HG03025 (cell line): Measurements from ENCODE around the gene MGAT3.
"Not testable (repeated sequence)": the region's sequence is repeated elsewhere in the genome, so short reads cannot be mapped to it uniquely, and the experiment has no call there.

ENCODE experiments used
- ATAC-seq: cut with Tn5 transposase; IDR thresholded peaks from one replicate; pipeline ENCODE4 v1.9.1; 2021; ENCODE audit warnings: mild to moderate bottlenecking, moderate library complexity; ENCODE audit not compliant: unreplicated experiment, low FRiP score

MGAT3 gene

GRCh38 chr22:39456522-39457197 lies at the start of gene MGAT3:
Gene MGAT3, plus strand, starts transcription at chr22:39457012. Its CDS starts 30,336 bp downstream, at chr22:39487348.
- no peak for ATAC-seq

GRCh38 chr22:39408173-39408572 lies 48.6 kb upstream of the MGAT3 start:
- ATAC-seq, result no peak

- ATAC-seq, result no peak
Measured at GRCh38 chr22:39408807-39409206, 48.0 kb upstream of the MGAT3 start.

- ATAC-seq, result no peak
Measured at GRCh38 chr22:39409516-39410029, 47.2 kb upstream of the MGAT3 start.

GRCh38 chr22:39410264-39410663 lies 46.5 kb upstream of the MGAT3 start:
- ATAC-seq, result no peak

GRCh38 chr22:39411828-39412365 lies 44.9 kb upstream of the MGAT3 start:
- not testable (repeated sequence) for ATAC-seq

- not testable (repeated sequence) for ATAC-seq
Measured at GRCh38 chr22:39413204-39413603, 43.6 kb upstream of the MGAT3 start.

- no peak for ATAC-seq
Measured at GRCh38 chr22:39414377-39414776, 42.4 kb upstream of the MGAT3 start.

GRCh38 chr22:39414886-39415285 lies 41.9 kb upstream of the MGAT3 start:
- ATAC-seq, result no peak

GRCh38 chr22:39415506-39415905 lies 41.3 kb upstream of the MGAT3 start:
- ATAC-seq, result no peak

GRCh38 chr22:39416319-39416718 lies 40.5 kb upstream of the MGAT3 start:
- ATAC-seq, result no peak

GRCh38 chr22:39417641-39418040 lies 39.2 kb upstream of the MGAT3 start:
- ATAC-seq, result no peak

GRCh38 chr22:39418696-39419095 lies 38.1 kb upstream of the MGAT3 start:
- ATAC-seq, result no peak

GRCh38 chr22:39419096-39419495 lies 37.7 kb upstream of the MGAT3 start:
- ATAC-seq, result no peak

GRCh38 chr22:39419911-39420310 lies 36.9 kb upstream of the MGAT3 start:
- ATAC-seq, result no peak

- no peak for ATAC-seq
Measured at GRCh38 chr22:39421691-39422090, 35.1 kb upstream of the MGAT3 start.

- ATAC-seq, result no peak
Measured at GRCh38 chr22:39422101-39422500, 34.7 kb upstream of the MGAT3 start.

- no peak for ATAC-seq
Measured at GRCh38 chr22:39422721-39423120, 34.1 kb upstream of the MGAT3 start.

- no peak for ATAC-seq
Measured at GRCh38 chr22:39423976-39424375, 32.8 kb upstream of the MGAT3 start.

GRCh38 chr22:39426380-39427043 lies 30.3 kb upstream of the MGAT3 start:
- ATAC-seq, result no peak

GRCh38 chr22:39427751-39428596 lies 28.8 kb upstream of the MGAT3 start:
- no peak for ATAC-seq
